Naive thymus-derived CD4-positive, alpha-beta T cell (primary cell): ENCODE measurements around the gene NRXN3. TPM values are rescaled to one million over a fixed set of nuclear protein-coding genes. Genes with fewer than 3 reads are reported as not detected.

ENCODE experiments used
- ATAC-seq: fragments of 150-1000 bp; cut with Tn5 transposase; 2 replicates; pipeline ENCODE4 v1.10.0; 2021; ENCODE audit warnings: mild to moderate bottlenecking, moderate library complexity
- CTCF ChIA-PET: fragments of 350-600 bp; sonication (Branson Sonifier 250); formaldehyde crosslinking; loops from one replicate; lab custom pipeline; 2021; ENCODE audit warnings: antibody characterized with exemption; lab: Charles Lee
- POLR2A ChIA-PET: fragments of 350-600 bp; sonication (Branson Sonifier 250); formaldehyde crosslinking; loops from one replicate; lab custom pipeline; 2021; ENCODE audit warnings: antibody characterized with exemption, inconsistent platforms; lab: Charles Lee
- DNase-seq, 9 donors: peaks; one replicate each; pipeline versions ENCODE4 v3.0.0 to v3.0.0-alpha.2; 2020 to 2022; ENCODE audit warnings: mixed read lengths in 1 of 9
- H3K27ac ChIP-seq: one replicate; pipeline ENCODE4 v1.7.0; 2013; ENCODE audit warnings: mild to moderate bottlenecking, low read depth, low read length, moderate library complexity
- H3K27me3 ChIP-seq, 2 donors: one replicate each; pipeline ENCODE4 v1.7.0; 2013; ENCODE audit warnings: low read length in 2 of 2, mild to moderate bottlenecking in 2 of 2, moderate library complexity in 2 of 2; ENCODE audit not compliant: control insufficient read depth in 2 of 2, insufficient read depth in 2 of 2
- H3K36me3 ChIP-seq, 3 experiments: 1 replicate in 2 of 3; 2 replicates in 1 of 3; pipeline ENCODE4 v1.7.0; 2013; ENCODE audit warnings: low read length in 3 of 3, mild to moderate bottlenecking in 3 of 3, moderate library complexity in 1 of 3; ENCODE audit not compliant: insufficient read depth in 3 of 3, control insufficient read depth in 2 of 3
- H3K4me1 ChIP-seq, 2 donors: one replicate each; pipeline ENCODE4 v1.7.0; 2013; ENCODE audit warnings: low read length in 2 of 2, mild to moderate bottlenecking in 2 of 2, moderate library complexity in 1 of 2; ENCODE audit not compliant: control insufficient read depth in 2 of 2, insufficient read depth in 2 of 2
- H3K4me3 ChIP-seq: 2 replicates; pipeline ENCODE4 v1.7.0; 2013; ENCODE audit warnings: mild to moderate bottlenecking, low read length
- H3K9me3 ChIP-seq, 3 experiments: 1 replicate in 2 of 3; 2 replicates in 1 of 3; pipeline ENCODE4 v1.7.0; 2013; ENCODE audit warnings: low read length in 3 of 3; ENCODE audit not compliant: control insufficient read depth in 2 of 3
- H3K27ac Mint-ChIP-seq, 9 donors: one replicate each; pipeline ENCODE4 v1.8.0; 2020 to 2022; ENCODE audit warnings: mixed read lengths in 9 of 9, mild to moderate bottlenecking in 8 of 9, moderate library complexity in 5 of 9, inconsistent platforms in 2 of 9
- H3K27me3 Mint-ChIP-seq, 5 donors: one replicate each; pipeline ENCODE4 v1.8.0; 2021 to 2022; ENCODE audit warnings: mixed read lengths in 5 of 5, mild to moderate bottlenecking in 1 of 5
- H3K36me3 Mint-ChIP-seq, 5 donors: one replicate each; pipeline ENCODE4 v1.8.0; 2020 to 2022; ENCODE audit warnings: mixed read lengths in 5 of 5, mild to moderate bottlenecking in 3 of 5, inconsistent platforms in 1 of 5
- H3K4me1 Mint-ChIP-seq, 7 donors: one replicate each; pipeline ENCODE4 v1.8.0; 2020 to 2022; ENCODE audit warnings: mixed read lengths in 7 of 7, mild to moderate bottlenecking in 3 of 7, inconsistent platforms in 1 of 7
- H3K4me3 Mint-ChIP-seq, 10 donors: one replicate each; pipeline ENCODE4 v1.8.0; 2020 to 2022; ENCODE audit warnings: mild to moderate bottlenecking in 10 of 10, mixed read lengths in 10 of 10, moderate library complexity in 6 of 10, inconsistent platforms in 2 of 10
- H3K9me3 Mint-ChIP-seq, 11 donors: one replicate each; pipeline ENCODE4 v1.8.0; 2020 to 2022; ENCODE audit warnings: mixed read lengths in 11 of 11, mild to moderate bottlenecking in 4 of 11, inconsistent platforms in 1 of 11, moderate library complexity in 1 of 11
- intact Hi-C, 2 donors: fragments of 100-400 bp; cut with micrococcal nuclease; formaldehyde crosslinking; loops; one replicate each; pipeline ENCODE4 v1.15.1; 2023
- polyA plus RNA-seq, 2 donors: library from polyadenylated mRNA; unstranded; fragments of 300-500 nt; fragmentation: Illumina TruSeq; gene quantifications; one replicate each; pipeline ENCODE4 v1.2.3, GENCODE V29; 2021
- total RNA-seq, 6 experiments: library from RNA in 5 of 6; stranded (reverse) in 5 of 6; gene quantifications; 1 replicate in 5 of 6; 2 replicates in 1 of 6; pipeline ENCODE4 v1.2.3 and lab custom pipeline; 2021 to 2026

The NRXN3 gene
- total and polyA plus RNA-seq, 7 experiments from 2014 or later = not detected

DNA sequence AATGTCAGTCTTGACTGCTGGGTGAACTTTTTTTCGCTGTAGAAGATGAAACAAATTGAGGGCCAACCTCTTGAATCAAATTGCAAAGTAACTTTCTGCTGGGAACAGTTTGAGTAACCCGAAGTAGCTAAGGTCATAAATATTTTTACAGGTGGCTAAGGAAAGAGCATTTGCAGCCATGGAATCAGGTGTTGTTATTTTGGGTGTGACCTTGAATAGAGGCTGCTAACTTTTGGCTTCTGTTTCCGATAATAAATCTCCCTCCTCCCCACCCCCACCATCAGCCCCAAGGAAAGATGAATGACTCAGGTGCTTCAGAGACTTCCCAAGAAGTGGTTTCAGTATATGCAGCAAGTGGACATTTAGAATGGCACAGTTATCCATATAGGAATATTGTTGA is 1469.4 kb downstream of the NRXN3 start:
- Histone ChIP-seq H3K4me1 (no peaks in the 10 kb centered on the region), H3K9me3 (no peaks in the 10 kb centered on the region), H3K36me3 (no peaks in the 10 kb centered on the region), H3K27me3 (no peaks in the 10 kb centered on the region), H3K27ac (no peak overlapping the region), H3K4me3 (no peak overlapping the region)
- Mint-ChIP-seq H3K27ac (no peak overlapping the region), H3K27me3 (no peaks in the 10 kb centered on the region), H3K9me3 (peaks cover 0 to 4% (median 0%) of the 10 kb centered on the region in 11 donors), H3K4me3 (no peak overlapping the region), H3K4me1 (peaks cover 0 to 2% (median 0%) of the 10 kb centered on the region in 7 donors), H3K36me3 (no peaks in the 10 kb centered on the region)
- no peak for ATAC-seq
- ChIA-PET CTCF (no interaction called here), POLR2A (no interaction called here)
- intact Hi-C loops = loop anchor here in 1 of 2 donors (1.0 kb wide), 1 partner anchor 10 kb away; no protein-coding TSS in a partner anchor
- DNase-seq = no peak

DNA sequence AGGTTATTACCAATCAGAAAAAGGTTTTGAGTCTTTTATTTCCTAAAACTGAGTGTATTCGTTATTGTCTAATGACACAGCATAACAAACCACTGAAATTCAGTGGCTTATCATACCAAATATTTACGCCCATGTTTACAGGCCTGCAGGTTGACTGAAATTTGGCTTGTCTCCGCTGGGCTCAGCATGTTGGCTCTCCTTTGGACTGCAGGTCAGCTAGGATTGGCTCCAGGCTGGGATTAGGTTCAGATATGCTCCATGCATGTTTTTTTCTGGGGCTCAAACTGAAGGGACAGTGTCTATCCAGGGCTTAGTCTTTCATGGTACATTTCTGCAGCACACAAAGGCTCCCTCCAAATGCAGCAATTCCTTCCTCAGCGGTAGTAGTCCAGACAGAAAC is 1471.2 kb downstream of the NRXN3 start:
- Histone ChIP-seq H3K27me3 (no peaks in the 10 kb centered on the region), H3K27ac (no peak overlapping the region), H3K4me3 (no peak overlapping the region), H3K36me3 (no peaks in the 10 kb centered on the region), H3K4me1 (no peaks in the 10 kb centered on the region), H3K9me3 (no peaks in the 10 kb centered on the region)
- intact Hi-C loops = no loop called here
- DNase-seq (no peak), ATAC-seq (no peak)
- Mint-ChIP-seq H3K27ac (no peak overlapping the region), H3K4me3 (no peak overlapping the region), H3K36me3 (no peaks in the 10 kb centered on the region), H3K4me1 (peaks cover 0 to 2% (median 0%) of the 10 kb centered on the region in 7 donors), H3K9me3 (peaks cover 0 to 2% (median 0%) of the 10 kb centered on the region in 11 donors), H3K27me3 (no peaks in the 10 kb centered on the region)
- ChIA-PET CTCF (no interaction called here), POLR2A (no interaction called here)

DNA sequence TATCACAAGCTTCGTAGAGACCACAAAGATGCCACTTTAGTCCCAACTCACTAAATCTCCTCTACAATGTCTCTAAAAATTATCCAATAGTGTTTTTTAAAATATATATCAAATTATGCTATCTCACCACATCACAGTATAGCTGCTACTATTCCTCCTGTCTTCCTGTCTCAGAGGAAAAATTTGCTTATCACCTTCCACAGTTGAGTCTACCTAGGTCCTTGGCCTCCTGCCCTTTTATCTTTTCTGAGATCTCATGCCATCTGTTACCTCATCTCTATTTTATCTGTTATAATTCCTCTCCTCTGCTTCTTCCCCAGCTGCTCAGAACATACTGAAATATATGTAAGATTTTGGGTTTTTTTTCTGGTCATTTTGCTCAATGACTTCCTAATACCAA is 1473.0 kb downstream of the NRXN3 start:
- H3K36me3 Mint-ChIP-seq = no peaks in the 10 kb centered on the region
- no peaks in the 10 kb centered on the region for H3K4me1 ChIP-seq
- H3K4me3 ChIP-seq = no peak overlapping the region
- H3K27me3 Mint-ChIP-seq = no peaks in the 10 kb centered on the region
- H3K4me1 Mint-ChIP-seq = peaks cover 0 to 2% (median 0%) of the 10 kb centered on the region in 7 donors
- no peaks in the 10 kb centered on the region for H3K27me3 ChIP-seq
- no peak overlapping the region for H3K27ac Mint-ChIP-seq
- intact Hi-C loops = no loop called here
- peaks cover 0 to 2% (median 0%) of the 10 kb centered on the region in 11 donors for H3K9me3 Mint-ChIP-seq
- CTCF ChIA-PET = no interaction called here
- POLR2A ChIA-PET = no interaction called here
- no peak overlapping the region for H3K4me3 Mint-ChIP-seq
- no peaks in the 10 kb centered on the region for H3K9me3 ChIP-seq
- H3K36me3 ChIP-seq = no peaks in the 10 kb centered on the region
- H3K27ac ChIP-seq = no peak overlapping the region
- DNase-seq (no peak), ATAC-seq (no peak)

DNA sequence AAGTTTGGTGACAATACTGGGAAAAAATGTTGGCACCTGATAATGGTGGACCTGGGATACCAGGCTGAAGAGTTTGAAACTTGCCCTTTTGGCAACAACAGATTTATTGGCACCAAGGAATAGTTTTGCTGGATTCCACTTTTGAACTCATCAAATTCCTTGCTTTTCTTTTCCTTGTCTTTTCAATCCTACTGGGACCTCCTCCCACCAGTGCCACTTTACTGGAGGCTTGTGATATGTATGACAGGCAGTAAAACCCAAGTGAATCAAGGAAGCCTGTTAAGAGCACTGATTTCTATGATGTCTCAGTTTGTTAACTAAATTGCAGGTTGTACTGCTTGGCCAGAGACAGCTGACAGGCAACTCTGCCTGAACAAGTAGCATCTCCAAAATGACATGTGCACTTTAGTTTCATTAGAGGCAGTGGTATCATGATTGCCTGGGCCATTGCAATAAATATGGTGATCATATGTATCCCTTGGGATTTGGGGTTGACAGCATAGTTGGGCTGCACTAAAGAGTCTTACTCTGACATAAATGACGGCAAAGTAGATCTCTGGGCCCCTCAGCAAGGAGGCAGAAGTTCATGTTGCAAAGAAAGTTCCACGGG is 1475.7 kb downstream of the NRXN3 start:
- Histone ChIP-seq H3K27me3 (no peaks in the 10 kb centered on the region), H3K4me1 (no peaks in the 10 kb centered on the region), H3K4me3 (no peak overlapping the region), H3K27ac (no peak overlapping the region), H3K36me3 (no peaks in the 10 kb centered on the region), H3K9me3 (no peaks in the 10 kb centered on the region)
- Mint-ChIP-seq H3K4me3 (no peak overlapping the region), H3K4me1 (no peaks in the 10 kb centered on the region), H3K36me3 (no peaks in the 10 kb centered on the region), H3K27ac (no peak overlapping the region), H3K27me3 (no peaks in the 10 kb centered on the region), H3K9me3 (peaks cover 0 to 4% (median 2%) of the 10 kb centered on the region in 11 donors)
- intact Hi-C loops = no loop called here
- ChIA-PET POLR2A (no interaction called here), CTCF (no interaction called here)
- no peak for DNase-seq
- no peak for ATAC-seq

DNA sequence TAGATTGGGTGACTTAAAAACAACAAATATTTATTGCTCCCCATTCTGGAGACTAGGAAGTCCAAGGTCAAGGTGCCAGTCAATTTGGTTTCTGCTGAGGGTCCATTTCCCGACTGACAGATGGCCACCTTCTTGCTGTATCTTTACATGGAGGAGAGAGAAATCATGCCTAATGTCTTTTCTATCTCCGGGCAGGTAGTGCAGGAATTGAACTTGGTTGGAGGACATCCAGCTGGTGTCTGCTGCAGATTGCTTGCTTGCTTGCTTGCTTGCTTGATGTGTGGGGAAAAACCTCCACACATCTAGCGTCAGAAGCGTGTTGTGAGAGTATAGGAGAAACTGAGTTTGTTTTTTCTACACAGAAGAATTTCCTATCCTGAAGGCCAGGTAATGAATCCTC is 1479.7 kb downstream of the NRXN3 start:
- Histone ChIP-seq H3K9me3 (no peaks in the 10 kb centered on the region), H3K4me3 (no peak overlapping the region), H3K27ac (no peak overlapping the region), H3K27me3 (no peaks in the 10 kb centered on the region), H3K4me1 (no peaks in the 10 kb centered on the region), H3K36me3 (no peaks in the 10 kb centered on the region)
- intact Hi-C loops = loop anchor here in 1 of 2 donors (1.0 kb wide), 1 partner anchor 11 kb away; no protein-coding TSS in a partner anchor
- CTCF ChIA-PET = no interaction called here
- POLR2A ChIA-PET = no interaction called here
- no peak overlapping the region for H3K4me3 Mint-ChIP-seq
- H3K9me3 Mint-ChIP-seq = peaks cover 0 to 17% (median 3%) of the 10 kb centered on the region in 11 donors
- H3K4me1 Mint-ChIP-seq = no peaks in the 10 kb centered on the region
- H3K27ac Mint-ChIP-seq = no peak overlapping the region
- DNase-seq (no peak), ATAC-seq (no peak)
- H3K27me3 Mint-ChIP-seq = no peaks in the 10 kb centered on the region
- no peaks in the 10 kb centered on the region for H3K36me3 Mint-ChIP-seq

DNA sequence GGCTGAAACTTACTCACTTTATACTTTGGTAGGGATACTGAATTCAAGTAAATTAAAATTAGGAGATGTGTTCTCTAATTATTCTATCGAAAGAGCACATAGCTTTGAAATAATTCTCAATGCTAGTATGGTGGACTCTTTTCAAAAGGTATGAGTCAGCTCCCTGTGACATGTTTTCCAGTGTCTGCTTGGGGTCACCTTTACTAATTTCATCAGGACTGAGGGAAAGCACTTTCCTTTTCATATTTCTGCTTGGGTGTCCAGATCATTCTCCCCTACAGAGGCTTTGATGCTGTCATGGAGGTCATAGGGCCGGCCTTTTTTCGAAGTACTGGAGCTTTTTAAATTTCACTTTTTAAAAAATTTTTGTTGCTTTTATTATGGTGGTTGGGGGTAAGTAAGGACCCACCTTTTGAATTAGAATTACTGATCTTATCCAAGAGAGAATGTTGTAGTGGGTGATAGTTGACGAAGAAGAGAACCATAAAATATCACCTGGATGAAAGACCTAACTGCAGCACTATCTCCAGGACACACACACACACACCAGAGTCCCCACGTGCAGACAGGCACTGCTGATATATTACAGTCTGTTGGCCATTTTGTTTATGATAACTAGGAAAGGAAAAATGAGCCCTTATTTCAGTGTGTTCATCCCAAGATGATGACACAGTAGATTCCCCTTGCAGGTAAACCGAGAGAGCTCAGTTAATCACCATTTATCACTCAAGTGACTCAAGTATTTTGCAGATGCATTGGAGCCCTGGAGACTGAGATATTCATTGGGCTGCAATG is 1482.5 kb downstream of the NRXN3 start:
- no peak overlapping the region for H3K27ac ChIP-seq
- Mint-ChIP-seq H3K27me3 (no peaks in the 10 kb centered on the region), H3K4me3 (no peak overlapping the region), H3K9me3 (peaks cover 0 to 17% (median 5%) of the 10 kb centered on the region in 11 donors), H3K4me1 (no peaks in the 10 kb centered on the region), H3K27ac (no peak overlapping the region), H3K36me3 (no peaks in the 10 kb centered on the region)
- intact Hi-C loops = no loop called here
- H3K4me1 ChIP-seq = no peaks in the 10 kb centered on the region
- CTCF ChIA-PET = no interaction called here
- no peaks in the 10 kb centered on the region for H3K9me3 ChIP-seq
- DNase-seq (no peak), ATAC-seq (no peak)
- no peak overlapping the region for H3K4me3 ChIP-seq
- no peaks in the 10 kb centered on the region for H3K27me3 ChIP-seq
- no peaks in the 10 kb centered on the region for H3K36me3 ChIP-seq
- POLR2A ChIA-PET = no interaction called here

DNA sequence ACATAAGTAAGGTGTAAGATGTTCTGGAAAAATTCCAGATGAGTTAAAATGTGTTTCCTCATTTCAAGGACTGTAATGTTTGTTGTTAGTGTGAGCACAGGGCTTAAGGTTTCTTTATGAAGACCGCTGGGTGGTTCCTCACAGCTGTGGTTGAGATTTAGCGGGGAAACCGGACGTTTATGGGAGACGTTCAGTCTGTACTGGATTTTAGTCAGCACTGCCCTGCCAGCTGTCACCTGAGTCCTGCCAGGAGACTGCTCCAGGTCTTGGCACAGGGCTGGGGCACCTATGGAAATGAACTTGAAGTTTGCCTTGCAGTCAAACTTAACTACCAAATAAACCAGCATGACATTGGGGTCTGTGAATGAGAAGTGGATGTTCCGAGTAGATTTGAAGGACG is 1485.9 kb downstream of the NRXN3 start:
- no peaks in the 10 kb centered on the region for H3K4me1 ChIP-seq
- H3K9me3 ChIP-seq = no peaks in the 10 kb centered on the region
- Mint-ChIP-seq H3K27me3 (no peaks in the 10 kb centered on the region), H3K4me1 (no peaks in the 10 kb centered on the region), H3K9me3 (peaks cover 0 to 17% (median 2%) of the 10 kb centered on the region in 11 donors), H3K27ac (no peak overlapping the region), H3K36me3 (no peaks in the 10 kb centered on the region), H3K4me3 (no peak overlapping the region)
- H3K27ac ChIP-seq = no peak overlapping the region
- no peaks in the 10 kb centered on the region for H3K36me3 ChIP-seq
- no peaks in the 10 kb centered on the region for H3K27me3 ChIP-seq
- intact Hi-C loops = no loop called here
- ChIA-PET POLR2A (no interaction called here), CTCF (no interaction called here)
- no peak overlapping the region for H3K4me3 ChIP-seq
- ATAC-seq (no peak), DNase-seq (no peak)
